CD4-positive, alpha-beta T cell treated with Interleukin-15 for 4 hours (primary cell): ENCODE data around the gene MIP.
"Not testable (repeated sequence)": the region's sequence is repeated elsewhere in the genome, so short reads cannot be mapped to it uniquely, and the experiment has no call there.

Source experiments
- DNase-seq: peaks from one replicate; pipeline ENCODE4 v3.0.0-alpha.2; 2020; ENCODE audit warnings: low spot score

Gene MIP

DNA sequence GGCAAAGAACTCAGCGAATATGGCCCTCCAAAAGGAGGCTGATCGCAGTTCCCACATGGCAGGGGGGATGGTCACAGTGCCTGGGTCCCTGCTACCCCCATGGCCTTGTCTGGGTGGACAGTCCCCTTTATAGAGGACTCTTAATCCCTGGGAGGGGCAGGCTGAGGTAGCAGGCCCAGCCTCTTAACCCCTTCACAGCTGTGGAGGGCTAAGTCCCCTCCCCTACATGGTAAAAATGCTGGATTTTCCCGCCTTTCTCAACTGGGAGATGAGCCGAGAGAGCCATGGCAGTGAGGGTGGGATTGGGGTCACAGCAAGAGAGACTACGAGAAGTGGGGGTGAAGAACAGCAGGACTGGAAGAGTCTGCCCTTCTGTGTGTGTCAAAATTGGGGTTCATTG is at the start of gene MIP:
Gene MIP (minus strand): TSS at position 101 of the 400 bp plus-strand sequence. CDS start 44 bp downstream, at position 57.
- no peak for DNase-seq

- not testable (repeated sequence) for DNase-seq
Observed at GRCh38 chr12:56499879-56500278, 45.4 kb upstream of the MIP start.

DNA sequence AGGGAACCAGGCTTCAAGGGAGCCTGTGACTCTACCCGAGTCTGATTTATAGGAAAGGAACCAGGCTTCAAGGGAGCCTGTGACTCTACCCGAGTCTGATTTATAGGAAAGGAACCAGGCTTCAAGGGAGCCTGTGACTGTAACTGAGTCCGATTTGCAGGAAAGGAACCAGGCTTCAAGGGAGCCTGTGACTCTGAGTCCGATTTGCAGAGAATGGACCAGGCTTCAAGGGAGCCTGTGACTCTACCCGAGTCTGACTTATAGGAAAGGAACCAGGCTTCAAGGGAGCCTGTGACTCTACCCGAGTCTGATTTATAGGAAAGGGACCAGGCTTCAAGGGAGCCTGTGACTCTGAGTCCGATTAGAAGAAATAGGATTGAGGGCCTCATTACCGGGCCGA is 45.0 kb upstream of the MIP start:
- not testable (repeated sequence) for DNase-seq

DNA sequence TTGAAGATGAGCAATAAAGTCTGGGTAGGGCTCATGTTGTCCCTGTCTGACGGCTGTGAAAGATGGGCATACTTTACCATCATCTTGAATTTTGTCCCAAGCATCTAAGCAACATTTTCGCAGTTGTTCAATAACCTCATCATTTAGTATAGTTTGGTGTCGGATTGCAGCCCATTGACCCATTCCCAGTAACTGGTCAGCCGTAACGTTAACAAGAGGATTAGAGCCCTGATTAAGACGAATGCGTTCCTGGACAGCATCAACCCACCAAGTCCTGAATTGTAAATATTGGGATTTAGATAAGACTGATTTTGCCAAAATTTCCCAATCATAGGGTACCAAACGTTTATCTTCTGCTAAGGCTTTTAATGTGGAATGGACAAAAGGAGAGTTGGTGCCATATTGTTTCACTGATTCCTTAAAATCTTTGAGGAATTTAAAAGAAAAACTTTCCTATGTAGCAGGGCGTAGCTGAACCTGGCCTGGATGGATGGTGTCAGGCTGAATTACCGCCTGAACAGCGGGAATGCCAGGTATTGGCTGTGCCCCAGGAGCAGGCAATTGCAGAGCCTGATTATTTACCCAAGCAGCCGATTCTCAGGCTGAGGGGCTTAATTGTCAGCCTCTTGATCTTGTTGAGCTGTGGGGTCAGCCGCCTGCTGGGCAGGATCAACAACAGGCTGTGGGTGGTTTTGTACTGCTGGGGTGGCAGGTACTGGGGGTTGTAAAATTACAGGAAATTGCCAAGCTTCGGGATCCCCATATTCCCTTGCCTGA is 43.9 kb upstream of the MIP start:
- DNase-seq = not testable (repeated sequence)

DNA sequence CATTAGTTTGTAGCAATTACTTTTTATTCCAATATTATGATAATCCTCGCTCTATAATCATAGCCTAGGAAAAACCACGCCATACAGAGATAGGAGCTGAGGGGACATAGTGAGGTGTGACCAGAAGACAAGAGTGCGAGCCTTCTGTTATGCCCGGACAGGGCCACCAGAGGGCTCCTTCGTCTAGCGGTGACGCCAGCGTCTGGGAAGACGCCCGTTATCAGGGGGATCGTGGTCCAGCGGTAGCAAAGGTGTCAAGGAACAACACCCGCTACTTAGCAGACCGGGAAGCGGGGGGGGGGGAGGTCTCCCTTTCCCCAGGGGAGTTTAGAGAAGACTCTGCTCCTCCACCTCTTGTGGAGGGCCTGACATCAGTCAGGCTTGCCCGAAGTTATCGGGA is 42.2 kb upstream of the MIP start:
- DNase-seq = peak; percentile 54

- not testable (repeated sequence) for DNase-seq
Observed at GRCh38 chr12:56494481-56494880, 40.0 kb upstream of the MIP start.

GRCh38 chr12:56494106-56494415 is 39.6 kb upstream of the MIP start:
- not testable (repeated sequence) for DNase-seq

- not testable (repeated sequence) for DNase-seq
Observed at GRCh38 chr12:56493409-56494105, 39.1 kb upstream of the MIP start.

DNA sequence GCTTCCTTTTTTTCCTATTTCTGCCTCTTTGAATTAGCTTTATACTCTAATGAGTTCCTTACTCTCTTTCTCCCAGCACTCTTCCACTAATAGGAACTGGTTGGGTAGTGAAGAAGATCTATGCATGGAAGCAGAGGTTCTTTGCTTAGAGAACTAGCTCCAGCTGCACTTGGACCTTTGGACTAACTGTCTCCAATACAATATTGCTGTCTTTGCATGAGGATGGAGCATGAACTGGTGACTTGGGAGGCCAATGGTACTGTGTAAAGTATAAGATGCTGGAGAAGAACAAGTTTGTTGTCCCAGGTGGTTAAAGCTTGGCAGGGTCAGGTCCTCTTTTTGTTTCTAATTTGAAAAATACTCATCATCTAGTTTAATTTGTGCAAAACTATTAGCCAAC is 35.9 kb upstream of the MIP start:
- DNase-seq = no peak

DNA sequence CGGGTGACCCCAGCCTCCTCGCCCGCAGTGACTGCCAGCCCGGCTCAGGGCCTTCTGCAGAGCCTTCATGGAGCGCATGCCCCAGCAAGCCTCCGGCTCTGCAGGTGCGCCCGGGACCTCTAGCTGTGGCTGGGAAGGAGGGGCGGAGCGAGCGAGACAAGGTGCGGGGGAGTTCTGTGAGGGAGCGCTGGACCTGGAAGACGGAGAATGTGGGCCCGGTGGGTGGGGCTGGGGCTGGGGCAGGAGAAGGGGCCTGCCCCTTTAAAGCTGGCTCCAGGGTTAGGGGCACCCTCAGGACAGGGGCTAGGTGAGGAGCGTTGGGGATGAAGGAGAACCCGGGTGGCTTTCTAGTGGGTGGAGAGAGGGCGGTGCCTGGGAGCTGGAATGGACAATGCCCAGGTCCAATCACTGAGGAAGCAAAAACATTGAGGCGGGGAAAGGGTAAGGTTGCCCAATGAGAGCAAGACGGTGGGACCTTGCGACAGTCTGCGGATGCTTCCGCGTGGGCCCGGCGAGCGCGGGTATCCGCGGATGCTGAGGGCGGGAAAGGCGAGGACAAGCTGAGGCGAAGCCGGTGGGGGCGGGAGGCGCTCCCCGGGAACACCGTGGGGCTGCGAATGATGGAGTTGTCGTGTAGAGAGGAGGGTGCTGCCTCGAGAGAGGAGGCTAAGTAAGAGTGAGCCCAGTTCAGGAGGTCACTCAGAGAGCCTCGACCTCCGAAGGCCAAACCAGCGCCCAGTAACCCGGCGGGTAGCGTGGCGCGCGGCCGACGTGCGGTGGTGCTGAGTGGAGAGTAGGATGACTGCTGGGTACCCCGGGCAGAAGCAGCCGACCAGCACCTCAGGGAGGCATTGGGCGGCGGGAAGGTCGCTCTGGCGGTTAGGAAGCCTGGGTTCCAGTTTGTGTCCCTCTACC is 33.8 kb upstream of the MIP start, which contains the start of gene GLS2:
Gene GLS2 (minus strand): TSS at position 121 of the 915 bp plus-strand sequence. CDS start 43 bp downstream, at position 78.
- peak; percentile 82 for DNase-seq

DNA sequence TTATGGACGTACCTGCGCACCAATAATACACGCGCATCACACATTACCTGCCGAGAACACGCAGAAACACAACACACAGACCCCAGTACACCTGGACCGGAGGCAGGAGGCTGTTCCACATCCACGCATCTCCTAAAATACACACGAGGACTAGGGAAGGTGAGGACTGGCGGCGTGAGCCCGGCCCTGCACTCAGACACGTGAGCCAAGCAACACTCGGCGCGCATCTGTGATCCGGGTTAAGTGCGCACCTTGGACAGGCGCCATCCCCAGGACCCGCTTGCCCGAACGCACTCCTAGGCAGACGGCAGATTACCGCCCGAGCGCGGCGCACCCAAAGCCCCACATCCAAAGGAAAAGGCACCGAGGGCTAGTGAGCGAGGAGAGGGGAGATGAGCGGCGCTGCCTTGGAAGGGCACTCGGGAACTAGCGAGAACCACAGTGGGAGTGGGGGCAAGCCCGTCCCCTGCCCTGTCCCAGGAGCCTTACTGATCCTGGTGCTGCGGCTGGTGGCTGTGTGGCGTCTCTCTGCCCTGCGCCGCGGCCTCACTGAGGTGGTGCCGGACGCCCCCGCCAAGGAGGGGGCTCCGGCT is 33.1 kb upstream of the MIP start:
- DNase-seq = no peak

- no peak for DNase-seq
Observed at GRCh38 chr12:56486694-56487093, 32.2 kb upstream of the MIP start.

DNA sequence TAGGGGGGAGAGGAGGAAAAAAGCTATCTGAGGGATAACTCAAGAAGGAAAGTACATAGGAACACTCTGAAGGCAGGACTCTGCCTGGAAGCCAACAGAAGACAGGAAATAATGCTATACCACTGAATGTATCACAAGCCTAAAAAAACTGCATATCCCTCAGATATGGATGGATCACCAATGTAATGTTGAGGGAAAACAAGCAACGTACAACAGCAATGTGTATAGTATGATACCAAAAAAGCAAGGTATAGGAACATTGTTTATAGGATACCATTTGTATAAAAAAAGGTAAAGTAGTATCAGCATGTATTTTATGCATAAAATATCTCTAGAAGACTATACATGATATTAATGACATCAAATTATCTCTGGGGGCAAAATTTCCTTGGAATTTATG is 30.1 kb upstream of the MIP start:
- no peak for DNase-seq

GRCh38 chr12:56479625-56480024 is 25.2 kb upstream of the MIP start:
- DNase-seq = no peak

DNA sequence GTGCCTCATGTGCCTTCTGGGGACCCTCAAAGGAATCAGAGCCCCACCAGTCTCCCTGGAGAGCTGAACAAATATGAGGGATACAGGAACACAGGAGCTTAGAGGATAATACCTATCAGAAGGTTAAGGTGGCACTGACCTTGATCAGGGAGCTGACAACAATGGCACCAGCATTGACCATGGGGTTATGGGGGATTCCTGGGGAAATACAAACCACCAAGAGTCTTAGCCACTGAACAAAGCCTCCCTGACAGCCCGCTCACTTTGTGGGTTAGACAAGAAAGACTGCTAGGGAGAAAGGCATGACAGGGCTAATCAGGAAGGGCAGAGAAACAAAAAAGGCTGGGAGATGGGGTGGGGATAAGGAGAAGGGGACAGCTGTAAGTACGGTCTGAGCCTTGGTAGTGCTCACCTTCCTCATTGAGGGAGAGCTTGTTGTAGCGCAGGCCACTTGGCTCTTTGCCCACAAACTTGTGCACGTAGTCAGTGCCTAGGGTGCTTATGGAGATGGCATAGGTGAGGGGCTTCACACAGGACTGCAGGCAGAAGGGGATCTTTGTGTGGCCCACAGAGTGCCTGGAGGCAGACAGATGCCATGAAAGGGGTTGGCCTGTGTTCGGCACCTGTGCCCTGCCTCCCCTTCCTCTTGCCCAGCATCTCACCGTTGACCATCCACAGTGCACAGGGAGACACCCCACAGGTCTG is 23.2 kb upstream of the MIP start:
- DNase-seq = no peak

- DNase-seq = no peak
Observed at GRCh38 chr12:56476972-56477432, 22.5 kb upstream of the MIP start.

DNA sequence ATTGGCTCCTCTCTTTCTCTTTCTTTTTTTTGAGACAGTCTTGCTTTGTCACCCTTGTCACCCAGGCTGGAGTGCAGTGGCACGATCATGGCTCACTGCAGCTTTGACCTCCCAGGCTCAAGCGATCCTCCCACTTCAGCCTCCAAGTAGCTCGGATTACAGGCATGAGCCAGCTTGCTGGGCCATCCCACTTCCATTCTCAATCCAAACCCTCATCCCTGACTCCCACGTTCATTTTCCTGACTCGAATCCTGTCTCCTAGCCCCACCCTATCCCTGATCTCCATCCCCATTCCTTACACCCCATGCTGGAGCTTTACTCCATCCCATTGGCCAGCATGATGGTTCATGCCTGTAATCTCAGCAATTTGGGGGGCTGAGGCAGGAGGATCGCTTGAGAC is 21.7 kb upstream of the MIP start:
- DNase-seq = no peak

GRCh38 chr12:56474389-56474788 is 19.9 kb upstream of the MIP start:
- DNase-seq = no peak

DNA sequence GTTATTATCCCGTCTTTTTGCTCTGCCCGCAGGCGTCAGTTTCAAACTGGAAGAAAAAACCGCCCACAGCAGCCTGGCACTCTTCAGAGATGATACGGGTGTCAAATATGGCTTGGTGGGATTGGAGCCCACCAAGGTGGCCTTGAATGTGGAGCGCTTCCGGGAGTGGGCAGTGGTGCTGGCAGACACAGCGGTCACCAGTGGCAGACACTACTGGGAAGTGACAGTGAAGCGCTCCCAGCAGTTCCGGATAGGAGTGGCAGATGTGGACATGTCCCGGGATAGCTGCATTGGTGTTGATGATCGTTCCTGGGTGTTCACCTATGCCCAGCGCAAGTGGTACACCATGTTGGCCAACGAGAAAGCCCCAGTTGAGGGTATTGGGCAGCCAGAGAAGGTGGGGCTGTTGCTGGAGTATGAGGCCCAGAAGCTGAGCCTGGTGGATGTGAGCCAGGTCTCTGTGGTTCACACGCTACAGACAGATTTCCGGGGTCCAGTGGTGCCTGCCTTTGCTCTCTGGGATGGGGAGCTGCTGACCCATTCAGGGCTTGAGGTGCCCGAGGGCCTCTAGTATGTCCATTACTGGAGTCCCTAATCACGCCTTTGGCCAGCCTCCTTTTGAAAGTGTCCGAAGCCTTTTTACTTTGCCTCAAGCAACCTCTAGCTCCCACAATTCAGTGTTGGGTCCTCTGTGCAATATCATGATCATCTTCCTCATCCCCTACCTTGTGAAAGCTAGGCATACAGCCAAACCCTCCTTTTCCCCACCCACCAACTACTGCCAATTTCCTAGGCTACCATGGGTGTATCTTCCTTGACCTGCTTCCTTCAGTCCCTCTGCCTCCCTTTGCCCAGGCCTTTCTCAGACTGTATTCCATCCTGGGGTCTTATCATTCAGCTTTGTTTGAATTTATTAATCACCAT is 14.8 kb upstream of the MIP start:
- DNase-seq = no peak
